Skeletal muscle satellite cell (primary cell): ENCODE data around the gene ADARB1.

Experiments
- H3K27me3 ChIP-seq: 2 replicates; pipeline ENCODE4 v1.7.0; 2013; ENCODE audit warnings: low read length; ENCODE audit not compliant: control insufficient read depth, insufficient read depth
- H3K36me3 ChIP-seq: 2 replicates; pipeline ENCODE4 v1.7.0; 2013; ENCODE audit warnings: mild to moderate bottlenecking, control low read depth, low read length; ENCODE audit not compliant: insufficient read depth
- H3K4me1 ChIP-seq: 2 replicates; pipeline ENCODE4 v1.7.0; 2013; ENCODE audit warnings: low read length; ENCODE audit not compliant: control insufficient read depth, insufficient read depth
- H3K4me2 ChIP-seq: 2 replicates; pipeline ENCODE4 v1.7.0; 2013; ENCODE audit warnings: mild to moderate bottlenecking, low read length
- H3K4me3 ChIP-seq: 2 replicates; pipeline ENCODE4 v1.7.0; 2013; ENCODE audit warnings: low read length
- H3K9ac ChIP-seq: 2 replicates; pipeline ENCODE4 v1.7.0; 2013; ENCODE audit warnings: mild to moderate bottlenecking, low read depth, low read length, moderate library complexity
- H3K9me3 ChIP-seq: replicated peaks from 2 replicates; pipeline ENCODE4 v1.7.0; 2013; ENCODE audit warnings: mild to moderate bottlenecking, control low read depth, low read length

ADARB1 gene

GRCh38 chr21:45199201-45199600 is 124.8 kb downstream of the ADARB1 start:
- no peak overlapping the region for H3K4me3 ChIP-seq
- H3K4me1 ChIP-seq, result peaks cover 4% of the 10 kb centered on the region
- H3K36me3 ChIP-seq, result peaks cover 67% of the 10 kb centered on the region
- no peak overlapping the region for H3K4me2 ChIP-seq
- no peaks in the 10 kb centered on the region for H3K27me3 ChIP-seq
- H3K9ac ChIP-seq, result no peak overlapping the region
- H3K9me3 ChIP-seq, result no peaks in the 10 kb centered on the region

- H3K27me3 ChIP-seq, result no peaks in the 10 kb centered on the region
- H3K36me3 ChIP-seq, result peaks cover 74% of the 10 kb centered on the region
- H3K9ac ChIP-seq, result no peak overlapping the region
- no peaks in the 10 kb centered on the region for H3K9me3 ChIP-seq
- no peak overlapping the region for H3K4me2 ChIP-seq
- H3K4me3 ChIP-seq, result no peak overlapping the region
- peaks cover 4% of the 10 kb centered on the region for H3K4me1 ChIP-seq
Measured at GRCh38 chr21:45200031-45200430, 125.7 kb downstream of the ADARB1 start.

GRCh38 chr21:45200581-45201296 is 126.4 kb downstream of the ADARB1 start:
- Histone ChIP-seq H3K9ac (no peak overlapping the region), H3K36me3 (peaks cover 76% of the 10 kb centered on the region), H3K9me3 (no peaks in the 10 kb centered on the region), H3K4me2 (no peak overlapping the region), H3K4me3 (no peak overlapping the region), H3K4me1 (peaks cover 4% of the 10 kb centered on the region), H3K27me3 (no peaks in the 10 kb centered on the region)

GRCh38 chr21:45202344-45202743 is 128.0 kb downstream of the ADARB1 start:
- no peak overlapping the region for H3K9ac ChIP-seq

GRCh38 chr21:45202889-45203288 is 128.5 kb downstream of the ADARB1 start:
- peaks cover 4% of the 10 kb centered on the region for H3K4me1 ChIP-seq
- H3K9me3 ChIP-seq, result no peaks in the 10 kb centered on the region
- H3K4me3 ChIP-seq, result no peak overlapping the region
- no peaks in the 10 kb centered on the region for H3K27me3 ChIP-seq
- H3K36me3 ChIP-seq, result peaks cover 75% of the 10 kb centered on the region
- H3K9ac ChIP-seq, result no peak overlapping the region
- H3K4me2 ChIP-seq, result no peak overlapping the region

More at GRCh38 chr21:45202344-45202743, 128.0 kb downstream of the ADARB1 start:
- Histone ChIP-seq H3K9me3 (no peaks in the 10 kb centered on the region), H3K4me1 (peaks cover 4% of the 10 kb centered on the region), H3K27me3 (no peaks in the 10 kb centered on the region), H3K36me3 (peaks cover 74% of the 10 kb centered on the region), H3K4me2 (no peak overlapping the region), H3K4me3 (no peak overlapping the region)

GRCh38 chr21:45203983-45204382 is 129.6 kb downstream of the ADARB1 start:
- H3K4me2 ChIP-seq, result no peak overlapping the region
- H3K4me1 ChIP-seq, result peaks cover 13% of the 10 kb centered on the region
- H3K36me3 ChIP-seq, result peaks cover 74% of the 10 kb centered on the region
- H3K9ac ChIP-seq, result no peak overlapping the region
- no peak overlapping the region for H3K4me3 ChIP-seq
- H3K27me3 ChIP-seq, result no peaks in the 10 kb centered on the region
- H3K9me3 ChIP-seq, result no peaks in the 10 kb centered on the region

- Histone ChIP-seq H3K9ac (no peak overlapping the region), H3K9me3 (no peaks in the 10 kb centered on the region), H3K4me2 (no peak overlapping the region), H3K4me1 (peaks cover 17% of the 10 kb centered on the region), H3K36me3 (peaks cover 73% of the 10 kb centered on the region), H3K27me3 (no peaks in the 10 kb centered on the region), H3K4me3 (no peak overlapping the region)
Measured at GRCh38 chr21:45204395-45204794, 130.0 kb downstream of the ADARB1 start.

GRCh38 chr21:45207839-45208626 is 133.7 kb downstream of the ADARB1 start:
- Histone ChIP-seq H3K27me3 (no peaks in the 10 kb centered on the region), H3K4me3 (no peak overlapping the region), H3K36me3 (peaks cover 87% of the 10 kb centered on the region)

GRCh38 chr21:45208627-45208951 is 134.2 kb downstream of the ADARB1 start:
- peaks cover 82% of the 10 kb centered on the region for H3K36me3 ChIP-seq
- no peaks in the 10 kb centered on the region for H3K9me3 ChIP-seq
- H3K4me3 ChIP-seq, result no peak overlapping the region
- no peak overlapping the region for H3K4me2 ChIP-seq
- no peaks in the 10 kb centered on the region for H3K27me3 ChIP-seq
- no peak overlapping the region for H3K9ac ChIP-seq
- peaks cover 15% of the 10 kb centered on the region for H3K4me1 ChIP-seq

More at GRCh38 chr21:45207839-45208626, 133.7 kb downstream of the ADARB1 start:
- peaks cover 15% of the 10 kb centered on the region for H3K4me1 ChIP-seq
- no peaks in the 10 kb centered on the region for H3K9me3 ChIP-seq
- no peak overlapping the region for H3K4me2 ChIP-seq
- no peak overlapping the region for H3K9ac ChIP-seq

GRCh38 chr21:45209046-45209445 is 134.7 kb downstream of the ADARB1 start:
- H3K9me3 ChIP-seq, result no peaks in the 10 kb centered on the region
- H3K9ac ChIP-seq, result peak overlapping the region; percentile 50
- H3K36me3 ChIP-seq, result peaks cover 77% of the 10 kb centered on the region
- H3K4me3 ChIP-seq, result peak overlapping the region; percentile 45
- no peaks in the 10 kb centered on the region for H3K27me3 ChIP-seq
- H3K4me1 ChIP-seq, result peaks cover 15% of the 10 kb centered on the region
- H3K4me2 ChIP-seq, result peak overlapping the region; percentile 56

- Histone ChIP-seq H3K36me3 (peaks cover 71% of the 10 kb centered on the region), H3K27me3 (no peaks in the 10 kb centered on the region), H3K9ac (no peak overlapping the region), H3K4me3 (no peak overlapping the region), H3K9me3 (no peaks in the 10 kb centered on the region), H3K4me1 (peaks cover 15% of the 10 kb centered on the region), H3K4me2 (peak overlapping the region; percentile 56)
Measured at GRCh38 chr21:45209685-45210284, 135.4 kb downstream of the ADARB1 start.
